Duodenal mucosa (tissue), 2 donors: ENCODE data around the gene MAP7D3.

Experiments used
- H3K27ac ChIP-seq: one replicate; pipeline ENCODE4 v1.7.0; 2013; ENCODE audit warnings: low read depth, low read length
- H3K27me3 ChIP-seq, 2 donors: one replicate each; pipeline ENCODE4 v1.7.0; 2013; ENCODE audit warnings: low read length in 2 of 2, control low read depth in 1 of 2; ENCODE audit not compliant: insufficient read depth in 2 of 2, control insufficient read depth in 1 of 2
- H3K36me3 ChIP-seq, 2 donors: one replicate each; pipeline ENCODE4 v1.7.0; 2013; ENCODE audit warnings: low read length in 2 of 2, control low read depth in 1 of 2; ENCODE audit not compliant: insufficient read depth in 2 of 2, control insufficient read depth in 1 of 2
- H3K4me1 ChIP-seq, 2 donors: one replicate each; pipeline ENCODE4 v1.7.0; 2013; ENCODE audit warnings: low read length in 2 of 2, control low read depth in 1 of 2; ENCODE audit not compliant: insufficient read depth in 2 of 2, control insufficient read depth in 1 of 2
- H3K4me3 ChIP-seq, 2 donors: one replicate each; pipeline ENCODE4 v1.7.0; 2013; ENCODE audit warnings: low read length in 2 of 2, low read depth in 1 of 2
- H3K9ac ChIP-seq, 2 donors: one replicate each; pipeline ENCODE4 v1.7.0; 2013; ENCODE audit warnings: low read length in 2 of 2, low read depth in 1 of 2
- H3K9me3 ChIP-seq, 2 donors: one replicate each; pipeline ENCODE4 v1.7.0; 2013; ENCODE audit warnings: low read length in 2 of 2, control low read depth in 1 of 2; ENCODE audit not compliant: control insufficient read depth in 1 of 2

The MAP7D3 gene

DNA sequence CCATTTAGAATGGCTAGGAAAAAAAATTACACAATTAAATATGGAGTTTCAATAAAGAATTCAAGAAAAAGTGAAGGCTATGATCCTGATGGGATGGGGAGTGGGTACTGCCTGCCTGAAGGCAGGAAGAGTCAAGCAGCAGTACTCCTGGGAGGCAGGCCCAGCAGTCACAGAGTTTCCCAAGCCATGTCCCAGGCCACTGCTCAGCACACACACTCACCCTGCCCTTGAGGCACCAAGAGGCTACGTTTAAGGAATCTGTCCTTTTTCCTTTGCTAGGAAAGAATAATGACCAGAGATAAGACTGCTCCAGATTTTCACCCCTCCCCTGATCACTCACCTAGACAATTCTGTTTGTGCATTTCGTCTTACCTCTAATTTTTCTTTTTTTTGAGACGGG, 30.2 kb downstream of the MAP7D3 start:
- no peak overlapping the region for H3K27ac ChIP-seq
- no peaks in the 10 kb centered on the region for H3K36me3 ChIP-seq
- no peaks in the 10 kb centered on the region for H3K27me3 ChIP-seq

GRCh38 chrX:136220540-136220939, 30.7 kb downstream of the MAP7D3 start:
- no peaks in the 10 kb centered on the region for H3K36me3 ChIP-seq
- no peaks in the 10 kb centered on the region for H3K27me3 ChIP-seq
- peaks cover 0 to 3% of the 10 kb centered on the region in 2 donors for H3K4me1 ChIP-seq

More for the DNA sequence above, 30.2 kb downstream of the MAP7D3 start:
- Histone ChIP-seq H3K4me1 (peaks cover 0 to 3% of the 10 kb centered on the region in 2 donors), H3K9me3 (no peaks in the 10 kb centered on the region), H3K4me3 (no peak overlapping the region), H3K9ac (no peak overlapping the region)

GRCh38 chrX:136219893-136220292, 31.3 kb downstream of the MAP7D3 start:
- Histone ChIP-seq H3K4me1 (peaks cover 0 to 3% of the 10 kb centered on the region in 2 donors), H3K4me3 (no peak overlapping the region), H3K9me3 (no peaks in the 10 kb centered on the region), H3K9ac (no peak overlapping the region), H3K27ac (no peak overlapping the region), H3K36me3 (no peaks in the 10 kb centered on the region), H3K27me3 (no peaks in the 10 kb centered on the region)

More at GRCh38 chrX:136220540-136220939, 30.7 kb downstream of the MAP7D3 start:
- H3K27ac ChIP-seq: no peak overlapping the region
- H3K9me3 ChIP-seq: no peaks in the 10 kb centered on the region
- no peak overlapping the region for H3K4me3 ChIP-seq
- H3K9ac ChIP-seq: no peak overlapping the region

DNA sequence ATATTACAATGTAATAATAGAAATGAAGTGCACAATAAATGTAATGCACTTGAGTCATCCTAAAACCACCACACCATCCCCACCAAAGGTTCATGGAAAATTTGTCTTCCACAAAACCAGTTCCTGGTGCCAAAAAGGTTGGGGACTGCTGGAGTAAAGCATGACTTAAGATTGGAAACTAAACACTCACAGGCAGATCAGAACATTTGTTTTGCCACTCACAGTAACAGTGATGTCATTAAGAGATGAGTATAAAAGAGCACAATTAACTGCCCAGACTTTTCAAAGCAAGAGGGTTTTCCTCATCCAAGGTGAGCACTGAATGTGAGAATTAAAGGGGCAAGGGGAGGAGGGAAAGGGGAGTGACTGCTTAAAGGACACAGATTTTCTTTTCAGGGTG, 35.6 kb downstream of the MAP7D3 start:
- Histone ChIP-seq H3K4me3 (no peak overlapping the region), H3K27me3 (no peaks in the 10 kb centered on the region), H3K27ac (no peak overlapping the region), H3K9ac (no peak overlapping the region), H3K9me3 (no peaks in the 10 kb centered on the region), H3K36me3 (no peaks in the 10 kb centered on the region), H3K4me1 (no peaks in the 10 kb centered on the region)

- H3K36me3 ChIP-seq: no peaks in the 10 kb centered on the region
- H3K9ac ChIP-seq: no peak overlapping the region
- no peaks in the 10 kb centered on the region for H3K9me3 ChIP-seq
- no peak overlapping the region for H3K27ac ChIP-seq
- no peaks in the 10 kb centered on the region for H3K27me3 ChIP-seq
- no peak overlapping the region for H3K4me3 ChIP-seq
- no peaks in the 10 kb centered on the region for H3K4me1 ChIP-seq
These were observed 36.6 kb downstream of the MAP7D3 start for GRCh38 chrX:136214551-136214950.

- H3K36me3 ChIP-seq: no peaks in the 10 kb centered on the region
- no peaks in the 10 kb centered on the region for H3K4me1 ChIP-seq
- no peak overlapping the region for H3K27ac ChIP-seq
- H3K9me3 ChIP-seq: no peaks in the 10 kb centered on the region
- H3K4me3 ChIP-seq: no peak overlapping the region
- H3K27me3 ChIP-seq: no peaks in the 10 kb centered on the region
- H3K9ac ChIP-seq: no peak overlapping the region
These were observed 38.6 kb downstream of the MAP7D3 start for GRCh38 chrX:136212557-136213111.

DNA sequence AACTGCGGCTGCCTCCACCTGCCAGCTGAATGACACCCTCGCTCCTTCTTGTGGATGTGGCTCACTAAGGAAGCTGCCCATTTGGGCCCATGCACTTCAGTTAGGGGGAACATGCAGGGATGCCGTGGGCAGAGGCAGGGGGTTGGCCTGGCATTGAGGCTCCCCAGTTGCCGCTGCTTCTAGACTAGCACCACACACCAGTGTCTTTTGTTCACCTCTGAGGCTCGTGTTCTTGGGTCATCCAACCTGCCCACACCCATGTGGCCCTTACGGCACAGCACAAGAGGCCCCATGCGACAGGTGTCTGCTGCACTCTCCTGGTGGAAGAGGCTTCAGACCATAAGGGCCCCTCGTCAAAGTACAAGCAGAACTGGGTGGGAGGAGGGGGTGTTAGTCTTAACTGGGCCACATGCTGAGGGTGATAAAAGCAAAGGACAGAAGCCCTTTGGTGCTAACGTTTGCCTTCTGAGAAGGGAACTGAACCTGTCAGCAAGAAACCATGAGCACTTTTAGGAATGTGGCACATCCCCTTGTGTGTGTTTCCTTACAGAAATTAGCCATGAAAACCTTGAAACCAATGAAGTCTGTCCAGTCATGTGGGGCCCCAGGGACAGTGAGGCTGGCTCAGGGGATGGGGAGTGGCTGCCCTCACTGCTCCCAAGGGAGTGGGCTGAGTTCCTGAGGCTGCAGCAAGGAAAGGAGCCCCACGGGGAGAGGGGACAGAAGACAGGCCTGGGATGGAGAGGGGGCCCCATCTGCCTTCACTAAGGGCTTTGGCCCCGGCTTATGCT, 39.2 kb downstream of the MAP7D3 start:
- no peaks in the 10 kb centered on the region for H3K27me3 ChIP-seq
- H3K4me1 ChIP-seq: no peaks in the 10 kb centered on the region
- H3K4me3 ChIP-seq: no peak overlapping the region
- no peaks in the 10 kb centered on the region for H3K9me3 ChIP-seq
- H3K36me3 ChIP-seq: no peaks in the 10 kb centered on the region
- no peak overlapping the region for H3K9ac ChIP-seq
- H3K27ac ChIP-seq: no peak overlapping the region

GRCh38 chrX:136210806-136211205, 40.4 kb downstream of the MAP7D3 start:
- Histone ChIP-seq H3K9ac (no peak overlapping the region), H3K4me1 (no peaks in the 10 kb centered on the region), H3K4me3 (no peak overlapping the region), H3K27ac (no peak overlapping the region), H3K36me3 (no peaks in the 10 kb centered on the region), H3K9me3 (no peaks in the 10 kb centered on the region), H3K27me3 (no peaks in the 10 kb centered on the region)

- no peak overlapping the region for H3K27ac ChIP-seq
These were observed 41.0 kb downstream of the MAP7D3 start for GRCh38 chrX:136210243-136210642.

GRCh38 chrX:136209751-136210150, 41.4 kb downstream of the MAP7D3 start:
- Histone ChIP-seq H3K4me1 (peaks cover 0 to under 1% of the 10 kb centered on the region in 2 donors), H3K9me3 (no peaks in the 10 kb centered on the region), H3K27me3 (no peaks in the 10 kb centered on the region), H3K27ac (no peak overlapping the region), H3K9ac (no peak overlapping the region), H3K36me3 (no peaks in the 10 kb centered on the region), H3K4me3 (no peak overlapping the region)

More at GRCh38 chrX:136210243-136210642, 41.0 kb downstream of the MAP7D3 start:
- Histone ChIP-seq H3K4me1 (no peaks in the 10 kb centered on the region), H3K9ac (no peak overlapping the region), H3K4me3 (no peak overlapping the region), H3K9me3 (no peaks in the 10 kb centered on the region), H3K27me3 (no peaks in the 10 kb centered on the region), H3K36me3 (no peaks in the 10 kb centered on the region)
